ENCODE measurements around the gene PRRX1.

PRRX1 gene

DNA sequence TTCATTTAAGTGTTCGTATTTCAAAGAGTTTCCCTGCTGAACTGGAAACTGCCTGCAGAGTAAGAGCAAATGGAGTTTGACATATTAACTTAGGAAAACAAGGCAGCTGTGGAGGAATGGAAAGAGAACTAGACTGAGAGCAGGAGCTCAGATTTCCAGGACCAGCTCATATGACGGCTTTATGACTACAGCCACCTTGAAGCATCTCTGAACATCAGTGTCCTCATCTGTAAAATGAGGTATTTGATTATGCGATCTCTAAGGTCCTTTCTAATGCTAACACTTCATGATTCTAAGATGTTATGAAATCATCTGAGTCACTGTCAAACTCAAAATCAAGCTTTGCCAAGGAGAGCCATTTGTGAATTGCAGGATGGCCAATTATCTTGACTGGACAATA lies 112.3 kb downstream of the PRRX1 start:
- Histone ChIP-seq H3K4me2 (ENCODE audit: low read length) (no peak overlapping the region), H3K56ac (ENCODE audit: low read length) (no peak overlapping the region), H3K36me3 (ENCODE audit: control insufficient read depth, insufficient read depth, low read length) (no peaks in the 10 kb centered on the region), H3K4me1 (ENCODE audit: control insufficient read depth, low read depth, low read length) (no peaks in the 10 kb centered on the region), H2BK15ac (replicated peaks; ENCODE audit: low read depth) (no peak overlapping the region), H3K27ac (ENCODE audit: low read depth, low read length) (no peak overlapping the region), H4K8ac (ENCODE audit: low read depth, low read length) (no peak overlapping the region), H4K5ac (ENCODE audit: low read length) (no peak overlapping the region), H3K79me1 (ENCODE audit: low read length) (no peaks in the 10 kb centered on the region), H2AK5ac (ENCODE audit: low read length) (no peak overlapping the region), H2BK5ac (ENCODE audit: low read length) (no peak overlapping the region), H3K4me3 (ENCODE audit: low read length) (no peak overlapping the region), H3K18ac (ENCODE audit: low read length) (no peak overlapping the region), H3K27me3 (ENCODE audit: insufficient read depth, low read length, poor library complexity) (no peaks in the 10 kb centered on the region), H3K4ac (ENCODE audit: low read depth, low read length) (no peak overlapping the region), H3K23ac (ENCODE audit: low read length) (no peak overlapping the region), H3K79me2 (ENCODE audit: control insufficient read depth, insufficient read depth, low read length) (no peaks in the 10 kb centered on the region), H3K9ac (ENCODE audit: low read length) (no peak overlapping the region), H2BK120ac (ENCODE audit: low read depth, low read length) (no peak overlapping the region)
- no CpG with 5 or more reads among the region's 3 CpGs for WGBS (ENCODE audit: extremely low coverage, insufficient coverage, low lambda C conversion rate)
- DNase-seq = no peak

DNA sequence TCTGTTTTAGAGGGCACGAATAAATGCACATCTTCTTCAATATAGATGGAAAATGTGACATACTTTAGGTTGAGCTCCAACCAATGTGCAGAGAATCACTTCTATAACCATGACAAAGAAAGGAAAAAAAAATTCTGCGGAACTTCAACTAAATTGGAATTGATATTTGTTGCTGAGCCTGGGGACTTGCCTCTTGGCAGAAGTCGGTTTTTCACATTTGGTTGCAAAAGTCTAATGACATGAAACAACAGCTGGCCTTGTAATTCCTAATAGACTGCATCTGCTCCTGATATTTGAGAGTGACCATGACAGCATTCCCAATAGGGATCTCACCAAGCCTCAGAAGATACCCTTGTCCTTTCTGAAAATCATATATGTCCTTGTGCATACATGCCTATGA lies 112.8 kb downstream of the PRRX1 start:
- Histone ChIP-seq H3K23ac (ENCODE audit: low read length) (no peak overlapping the region), H3K27ac (ENCODE audit: low read depth, low read length) (no peak overlapping the region), H3K79me2 (ENCODE audit: control insufficient read depth, insufficient read depth, low read length) (no peaks in the 10 kb centered on the region), H3K18ac (ENCODE audit: low read length) (no peak overlapping the region), H2BK5ac (ENCODE audit: low read length) (no peak overlapping the region), H3K56ac (ENCODE audit: low read length) (no peak overlapping the region), H3K9ac (ENCODE audit: low read length) (no peak overlapping the region), H3K79me1 (ENCODE audit: low read length) (no peaks in the 10 kb centered on the region), H2BK15ac (replicated peaks; ENCODE audit: low read depth) (no peak overlapping the region), H3K27me3 (ENCODE audit: insufficient read depth, low read length, poor library complexity) (no peaks in the 10 kb centered on the region), H3K4me2 (ENCODE audit: low read length) (no peak overlapping the region), H2BK120ac (ENCODE audit: low read depth, low read length) (no peak overlapping the region), H3K36me3 (ENCODE audit: control insufficient read depth, insufficient read depth, low read length) (no peaks in the 10 kb centered on the region), H4K8ac (ENCODE audit: low read depth, low read length) (no peak overlapping the region), H2AK5ac (ENCODE audit: low read length) (no peak overlapping the region), H3K4me1 (ENCODE audit: control insufficient read depth, low read depth, low read length) (no peaks in the 10 kb centered on the region), H3K4me3 (ENCODE audit: low read length) (no peak overlapping the region), H3K4ac (ENCODE audit: low read depth, low read length) (no peak overlapping the region), H4K5ac (ENCODE audit: low read length) (no peak overlapping the region)
- WGBS (ENCODE audit: extremely low coverage, insufficient coverage, low lambda C conversion rate) = no CpG with 5 or more reads among the region's 3 CpGs
- no peak for DNase-seq
